Suprapubic skin (tissue), 4 donors: ENCODE measurements around the gene SMARCA4. TPM values are rescaled to one million over a fixed set of nuclear protein-coding genes. Genes with fewer than 3 reads are reported as not detected.
"Not testable (repeated sequence)": the region's sequence is repeated elsewhere in the genome, so short reads cannot be mapped to it uniquely, and the experiment has no call there.

Source experiments
- DNase-seq, 2 donors: peaks; one replicate each; pipeline ENCODE4 v3.0.0-alpha.2; 2019; ENCODE audit warnings: low spot score in 2 of 2
- H3K27ac ChIP-seq: fragments of 200-600 bp; sonication (generic); one replicate; pipeline ENCODE4 v1.5.1; 2019
- H3K27me3 ChIP-seq: fragments of 200-600 bp; sonication (generic); one replicate; pipeline ENCODE4 v1.5.1; 2019
- H3K36me3 ChIP-seq: fragments of 200-600 bp; sonication (generic); one replicate; pipeline ENCODE4 v1.5.1; 2019
- H3K4me1 ChIP-seq: fragments of 200-600 bp; sonication (generic); one replicate; pipeline ENCODE4 v1.5.1; 2019
- H3K4me3 ChIP-seq: fragments of 200-600 bp; sonication (generic); one replicate; pipeline ENCODE4 v1.5.1; 2019; ENCODE audit warnings: mild to moderate bottlenecking
- H3K9me3 ChIP-seq: fragments of 200-600 bp; sonication (generic); one replicate; pipeline ENCODE4 v1.5.1; 2019
- CTCF ChIP-seq, 2 donors: fragments of 200-600 bp in 1 of 2; fragments of 450-650 bp in 1 of 2; sonication (generic) in 1 of 2; IDR thresholded peaks; one replicate each; pipeline ENCODE4 v1.5.1; 2016 to 2019; ENCODE audit warnings: antibody characterized with exemption in 2 of 2, mild to moderate bottlenecking in 1 of 2, moderate library complexity in 1 of 2
- EP300 ChIP-seq: sonication (generic); formaldehyde crosslinking; IDR thresholded peaks from one replicate; pipeline ENCODE4 v1.6.1; 2017; ENCODE audit warnings: antibody characterized with exemption
- POLR2A ChIP-seq, 2 donors: fragments of 450-650 bp; IDR thresholded peaks; one replicate each; pipeline ENCODE4 v1.6.1; 2017; ENCODE audit warnings: antibody characterized with exemption in 2 of 2, mild to moderate bottlenecking in 2 of 2, moderate library complexity in 2 of 2
- POLR2AphosphoS5 ChIP-seq, 3 donors: sonication (generic); formaldehyde crosslinking; IDR thresholded peaks; one replicate each; pipeline ENCODE4 v1.6.1; 2017; ENCODE audit warnings: antibody characterized with exemption in 3 of 3
- WGBS: methylation state at CpG from one replicate; pipeline ENCODE4 v1.1.5; 2018; 5-methylcytosine and 5-hydroxymethylcytosine counted together
- total RNA-seq, 4 donors: library from RNA; depleted of rRNA; stranded (reverse); fragments of >200 nt; gene quantifications; one replicate each; pipeline ENCODE4 v1.1.0, GENCODE V29; 2016

Gene SMARCA4
- total RNA-seq, 4 donors from 2014 or later: 85.2 to 142 (median 101) TPM

GRCh38 chr19:11093689-11094238, 132.9 kb downstream of the SMARCA4 start:
- Histone ChIP-seq H3K9me3 (no peaks in the 10 kb centered on the region), H3K27me3 (no peaks in the 10 kb centered on the region), H3K4me3 (no peak overlapping the region), H3K4me1 (peaks cover 76% of the 10 kb centered on the region), H3K36me3 (no peaks in the 10 kb centered on the region), H3K27ac (peak overlapping the region; percentile 96)
- WGBS: 93% methylated on average over 15 of the region's 15 CpGs
- DNase-seq: no peak
- TF ChIP-seq CTCF (IDR thresholded peaks at IDR 0.05): no peak
- no peak for TF ChIP-seq POLR2A (IDR thresholded peaks at IDR 0.05)
- TF ChIP-seq EP300: no peak
- no peak for TF ChIP-seq POLR2AphosphoS5 (IDR thresholded peaks at IDR 0.05)

GRCh38 chr19:11094520-11094894, 133.7 kb downstream of the SMARCA4 start:
- Histone ChIP-seq H3K27ac (peak overlapping the region; percentile 87), H3K4me1 (peaks cover 69% of the 10 kb centered on the region), H3K36me3 (no peaks in the 10 kb centered on the region), H3K27me3 (no peaks in the 10 kb centered on the region), H3K9me3 (no peaks in the 10 kb centered on the region), H3K4me3 (no peak overlapping the region)
- TF ChIP-seq EP300 (no peak), POLR2A (IDR thresholded peaks at IDR 0.05) (no peak)
- no peak for DNase-seq
- WGBS: 75% methylated on average over 4 of the region's 4 CpGs

GRCh38 chr19:11096210-11096841, 135.5 kb downstream of the SMARCA4 start:
- WGBS: 43% methylated on average over 9 of the region's 10 CpGs
- peaks cover 54% of the 10 kb centered on the region for H3K4me1 ChIP-seq
- peaks cover 4% of the 10 kb centered on the region for H3K36me3 ChIP-seq
- H3K27ac ChIP-seq: peak overlapping the region; percentile 87
- H3K9me3 ChIP-seq: no peaks in the 10 kb centered on the region
- H3K27me3 ChIP-seq: no peaks in the 10 kb centered on the region
- TF ChIP-seq EP300 (no peak), CTCF (IDR thresholded peaks at IDR 0.05) (no peak), POLR2AphosphoS5 (IDR thresholded peaks at IDR 0.05) (no peak), POLR2A (IDR thresholded peaks at IDR 0.05) (no peak)
- DNase-seq: no peak
- H3K4me3 ChIP-seq: no peak overlapping the region

- DNase-seq, H3K4me3 ChIP-seq, H3K27me3 ChIP-seq, H3K27ac ChIP-seq, H3K9me3 ChIP-seq: not testable (repeated sequence)
- H3K36me3 ChIP-seq: peaks cover 11% of the 10 kb centered on the region
- peaks cover 43% of the 10 kb centered on the region for H3K4me1 ChIP-seq
- 88% methylated on average over 6 of the region's 6 CpGs for WGBS
Measured at GRCh38 chr19:11097367-11097766, 136.5 kb downstream of the SMARCA4 start.

- Histone ChIP-seq H3K4me1 (peaks cover 35% of the 10 kb centered on the region), H3K36me3 (peaks cover 20% of the 10 kb centered on the region), H3K9me3 (no peaks in the 10 kb centered on the region), H3K4me3 (no peak overlapping the region), H3K27me3 (no peaks in the 10 kb centered on the region), H3K27ac (no peak overlapping the region)
- TF ChIP-seq EP300 (no peak), POLR2AphosphoS5 (IDR thresholded peaks at IDR 0.05) (no peak), POLR2A (IDR thresholded peaks at IDR 0.05) (no peak), CTCF (IDR thresholded peaks at IDR 0.05) (no peak)
- 100% methylated on average over 2 of the region's 2 CpGs for WGBS
- DNase-seq: no peak
Measured at GRCh38 chr19:11098327-11098726, 137.5 kb downstream of the SMARCA4 start.

- no peak for DNase-seq
- Histone ChIP-seq H3K36me3 (peaks cover 26% of the 10 kb centered on the region), H3K27me3 (no peaks in the 10 kb centered on the region), H3K9me3 (no peaks in the 10 kb centered on the region), H3K27ac (no peak overlapping the region), H3K4me1 (peaks cover 29% of the 10 kb centered on the region), H3K4me3 (no peak overlapping the region)
- TF ChIP-seq CTCF (IDR thresholded peaks at IDR 0.05): no peak
- no peak for TF ChIP-seq POLR2AphosphoS5 (IDR thresholded peaks at IDR 0.05)
- TF ChIP-seq POLR2A (IDR thresholded peaks at IDR 0.05): no peak
- no peak for TF ChIP-seq EP300
- 99% methylated on average over 3 of the region's 3 CpGs for WGBS
Measured at GRCh38 chr19:11098861-11099260, 138.0 kb downstream of the SMARCA4 start.
